ENCODE results near the gene LIPG.

GRCh38 chr18:49565612-49566011 lies 3.8 kb downstream of the LIPG start:
- TF ChIP-seq CTCF (IDR thresholded peaks at IDR 0.05; ENCODE audit: insufficient read depth, low read length, poor library complexity, severe bottlenecking): no peak
- TF ChIP-seq EZH2phosphoT487 (conservative IDR thresholded peaks at IDR 0.05; ENCODE audit: low read length): no peak
